ENCODE measurements around the gene CDC42BPB. TPM values are rescaled to one million over a fixed set of nuclear protein-coding genes. Genes with fewer than 3 reads are reported as not detected.
A peak's percentile ranks its signal among the peaks of the same experiment; 100 is the strongest.

CDC42BPB gene
- total RNA-seq, 1 donor from 2014 or later, result 116 TPM

GRCh38 chr14:103020271-103021170 is 36.8 kb downstream of the CDC42BPB start:
- Mint-ChIP-seq H3K27ac (ENCODE audit: unreplicated experiment) (no peak overlapping the region), H3K4me3 (ENCODE audit: unreplicated experiment) (no peak overlapping the region), H3K36me3 (ENCODE audit: low read depth, unreplicated experiment) (peaks cover 22% of the 10 kb centered on the region), H3K9me3 (ENCODE audit: unreplicated experiment) (no peaks in the 10 kb centered on the region), H3K4me1 (ENCODE audit: low read depth, unreplicated experiment) (peaks cover 50% of the 10 kb centered on the region), H3K27me3 (ENCODE audit: low read depth, unreplicated experiment) (no peaks in the 10 kb centered on the region)
- FAIRE-seq (no peak), DNase-seq (ENCODE audit: low read depth) (no peak)
- no peak overlapping the region for H3K9ac ChIP-seq (ENCODE audit: low read length)
- no peaks in the 10 kb centered on the region for H3K9me3 ChIP-seq (ENCODE audit: insufficient read depth, low read depth, low read length)
- H3K36me3 ChIP-seq (ENCODE audit: insufficient read depth, low read length), result no peaks in the 10 kb centered on the region
- H4K20me1 ChIP-seq (ENCODE audit: insufficient read depth, low read length), result peaks cover 85% of the 10 kb centered on the region
- no peak overlapping the region for H3K4me2 ChIP-seq (ENCODE audit: low read length)
- H3K79me2 ChIP-seq (ENCODE audit: insufficient read depth, low read length), result peaks cover 93% of the 10 kb centered on the region
- no peaks in the 10 kb centered on the region for H3K27me3 ChIP-seq (ENCODE audit: insufficient read depth, low read length)
- H3K4me1 ChIP-seq (ENCODE audit: insufficient read depth, low read length), result peaks cover 31% of the 10 kb centered on the region
- TF ChIP-seq EZH2 (IDR thresholded peaks at IDR 0.05; ENCODE audit: insufficient read depth, low read length) (no peak), CTCF (IDR thresholded peaks at IDR 0.05; ENCODE audit: insufficient read depth, low read depth, low read length) (no peak)
- H3K4me3 ChIP-seq (ENCODE audit: insufficient read depth, low read depth, low read length), result no peak overlapping the region
- H2AFZ ChIP-seq (ENCODE audit: low read depth, low read length), result no peak overlapping the region
- H3K27ac ChIP-seq (ENCODE audit: low read depth, low read length), result no peak overlapping the region

- Histone ChIP-seq H3K36me3 (ENCODE audit: insufficient read depth, low read length) (no peaks in the 10 kb centered on the region), H3K4me2 (ENCODE audit: low read length) (no peak overlapping the region), H3K9ac (ENCODE audit: low read length) (no peak overlapping the region), H3K4me1 (ENCODE audit: insufficient read depth, low read length) (peaks cover 33% of the 10 kb centered on the region), H4K20me1 (ENCODE audit: insufficient read depth, low read length) (peaks cover 86% of the 10 kb centered on the region), H3K79me2 (ENCODE audit: insufficient read depth, low read length) (peaks cover 93% of the 10 kb centered on the region), H3K4me3 (ENCODE audit: insufficient read depth, low read depth, low read length) (no peak overlapping the region), H3K27ac (ENCODE audit: low read depth, low read length) (no peak overlapping the region), H2AFZ (ENCODE audit: low read depth, low read length) (no peak overlapping the region), H3K27me3 (ENCODE audit: insufficient read depth, low read length) (no peaks in the 10 kb centered on the region), H3K9me3 (ENCODE audit: insufficient read depth, low read depth, low read length) (no peaks in the 10 kb centered on the region)
- no peak for FAIRE-seq
- Mint-ChIP-seq H3K4me3 (ENCODE audit: unreplicated experiment) (no peak overlapping the region), H3K9me3 (ENCODE audit: unreplicated experiment) (no peaks in the 10 kb centered on the region), H3K27me3 (ENCODE audit: low read depth, unreplicated experiment) (no peaks in the 10 kb centered on the region), H3K36me3 (ENCODE audit: low read depth, unreplicated experiment) (peaks cover 22% of the 10 kb centered on the region), H3K4me1 (ENCODE audit: low read depth, unreplicated experiment) (peaks cover 53% of the 10 kb centered on the region), H3K27ac (ENCODE audit: unreplicated experiment) (no peak overlapping the region)
- no peak for TF ChIP-seq CTCF (IDR thresholded peaks at IDR 0.05; ENCODE audit: insufficient read depth, low read depth, low read length)
- TF ChIP-seq EZH2 (IDR thresholded peaks at IDR 0.05; ENCODE audit: insufficient read depth, low read length), result no peak
- no peak for DNase-seq (ENCODE audit: low read depth)
Observed at GRCh38 chr14:103019826-103020225, 37.5 kb downstream of the CDC42BPB start.

- Histone ChIP-seq H3K36me3 (ENCODE audit: insufficient read depth, low read length) (no peaks in the 10 kb centered on the region), H3K4me2 (ENCODE audit: low read length) (no peak overlapping the region), H3K9ac (ENCODE audit: low read length) (no peak overlapping the region), H4K20me1 (ENCODE audit: insufficient read depth, low read length) (peaks cover 88% of the 10 kb centered on the region), H3K27me3 (ENCODE audit: insufficient read depth, low read length) (no peaks in the 10 kb centered on the region), H3K4me1 (ENCODE audit: insufficient read depth, low read length) (peaks cover 39% of the 10 kb centered on the region), H2AFZ (ENCODE audit: low read depth, low read length) (no peak overlapping the region), H3K9me3 (ENCODE audit: insufficient read depth, low read depth, low read length) (no peaks in the 10 kb centered on the region), H3K27ac (ENCODE audit: low read depth, low read length) (no peak overlapping the region), H3K79me2 (ENCODE audit: insufficient read depth, low read length) (peaks cover 92% of the 10 kb centered on the region), H3K4me3 (ENCODE audit: insufficient read depth, low read depth, low read length) (no peak overlapping the region)
- FAIRE-seq (no peak), DNase-seq (ENCODE audit: low read depth) (no peak)
- TF ChIP-seq EZH2 (IDR thresholded peaks at IDR 0.05; ENCODE audit: insufficient read depth, low read length), result no peak
- TF ChIP-seq CTCF (IDR thresholded peaks at IDR 0.05; ENCODE audit: insufficient read depth, low read depth, low read length), result no peak
- H3K36me3 Mint-ChIP-seq (ENCODE audit: low read depth, unreplicated experiment), result peaks cover 22% of the 10 kb centered on the region
- no peaks in the 10 kb centered on the region for H3K9me3 Mint-ChIP-seq (ENCODE audit: unreplicated experiment)
- H3K4me1 Mint-ChIP-seq (ENCODE audit: low read depth, unreplicated experiment), result peaks cover 54% of the 10 kb centered on the region
- peak overlapping the region; percentile 11 for H3K27ac Mint-ChIP-seq (ENCODE audit: unreplicated experiment)
- no peak overlapping the region for H3K4me3 Mint-ChIP-seq (ENCODE audit: unreplicated experiment)
- no peaks in the 10 kb centered on the region for H3K27me3 Mint-ChIP-seq (ENCODE audit: low read depth, unreplicated experiment)
Observed at GRCh38 chr14:103019236-103019635, 38.1 kb downstream of the CDC42BPB start.
